IMR-90 (cell line): ENCODE data around the gene RNF217.

ENCODE experiments used
- BHLHE40 ChIP-seq: fragments of 150-350 bp; IDR thresholded peaks from 2 replicates; pipeline ENCODE4 v1.6.1; 2016; ENCODE audit warnings: mild to moderate bottlenecking, low read depth, low read length
- CEBPB ChIP-seq: IDR thresholded peaks from 2 replicates; pipeline ENCODE4 v1.6.1; 2012; ENCODE audit warnings: low read depth, low read length, improper control_type of control experiment
- CHD1 ChIP-seq: IDR thresholded peaks from 2 replicates; pipeline ENCODE4 v1.6.1; 2012; ENCODE audit warnings: low read depth, low read length, improper control_type of control experiment
- FOS ChIP-seq: fragments of 150-350 bp; IDR thresholded peaks from 2 replicates; pipeline ENCODE4 v1.6.1; 2016; ENCODE audit warnings: low read depth, low read length
- MAZ ChIP-seq: IDR thresholded peaks from 2 replicates; pipeline ENCODE4 v1.6.1; 2012; ENCODE audit warnings: low read depth, mild to moderate bottlenecking, low read length, improper control_type of control experiment, moderate library complexity, borderline replicate concordance
- MXI1 ChIP-seq: IDR thresholded peaks from 2 replicates; pipeline ENCODE4 v1.6.1; 2012; ENCODE audit warnings: low read depth, mild to moderate bottlenecking, low read length, moderate library complexity, borderline replicate concordance
- POLR2A ChIP-seq: IDR thresholded peaks from 2 replicates; pipeline ENCODE4 v1.6.1; 2012; ENCODE audit warnings: mild to moderate bottlenecking, low read depth, low read length
- RAD21 ChIP-seq: IDR thresholded peaks from 2 replicates; pipeline ENCODE4 v1.6.1; 2012; ENCODE audit warnings: low read length, improper control_type of control experiment
- RCOR1 ChIP-seq: IDR thresholded peaks from 2 replicates; pipeline ENCODE4 v1.6.1; 2012; ENCODE audit warnings: mild to moderate bottlenecking, low read length, improper control_type of control experiment; ENCODE audit not compliant: insufficient replicate concordance
- SMC3 ChIP-seq: fragments of 150-350 bp; IDR thresholded peaks from 2 replicates; pipeline ENCODE4 v1.6.1; 2016; ENCODE audit warnings: low read depth, mild to moderate bottlenecking, antibody characterized with exemption, low read length, moderate library complexity
- TF ChIP-seq, protein P1 (sequence below): conservative IDR thresholded peaks from 2 replicates; pipeline ENCODE4 v1.5.1; 2012; ENCODE audit warnings: mild to moderate bottlenecking, low read depth, low read length, improper control_type of control experiment

DNA sequence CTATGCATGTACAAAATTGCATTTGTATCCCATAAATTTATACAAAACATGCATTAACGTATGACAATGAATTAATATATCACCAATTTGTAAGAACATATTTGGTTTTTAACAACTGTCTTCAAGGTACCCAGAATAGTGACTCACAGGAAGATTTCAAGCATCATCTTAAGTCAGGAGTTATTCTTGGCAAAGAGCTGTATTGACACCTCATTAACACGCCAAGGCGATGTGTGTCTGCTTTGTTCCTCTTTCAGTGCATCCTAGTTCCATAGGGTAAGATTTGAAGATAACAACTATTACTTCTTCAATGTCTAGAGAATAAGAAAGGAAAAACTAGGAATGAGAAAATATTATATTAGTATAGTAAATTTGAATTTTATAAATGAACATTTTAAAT lies 155.6 kb downstream of the RNF217 start:
- no peak for TF ChIP-seq POLR2A
- TF ChIP-seq, protein P1, sequence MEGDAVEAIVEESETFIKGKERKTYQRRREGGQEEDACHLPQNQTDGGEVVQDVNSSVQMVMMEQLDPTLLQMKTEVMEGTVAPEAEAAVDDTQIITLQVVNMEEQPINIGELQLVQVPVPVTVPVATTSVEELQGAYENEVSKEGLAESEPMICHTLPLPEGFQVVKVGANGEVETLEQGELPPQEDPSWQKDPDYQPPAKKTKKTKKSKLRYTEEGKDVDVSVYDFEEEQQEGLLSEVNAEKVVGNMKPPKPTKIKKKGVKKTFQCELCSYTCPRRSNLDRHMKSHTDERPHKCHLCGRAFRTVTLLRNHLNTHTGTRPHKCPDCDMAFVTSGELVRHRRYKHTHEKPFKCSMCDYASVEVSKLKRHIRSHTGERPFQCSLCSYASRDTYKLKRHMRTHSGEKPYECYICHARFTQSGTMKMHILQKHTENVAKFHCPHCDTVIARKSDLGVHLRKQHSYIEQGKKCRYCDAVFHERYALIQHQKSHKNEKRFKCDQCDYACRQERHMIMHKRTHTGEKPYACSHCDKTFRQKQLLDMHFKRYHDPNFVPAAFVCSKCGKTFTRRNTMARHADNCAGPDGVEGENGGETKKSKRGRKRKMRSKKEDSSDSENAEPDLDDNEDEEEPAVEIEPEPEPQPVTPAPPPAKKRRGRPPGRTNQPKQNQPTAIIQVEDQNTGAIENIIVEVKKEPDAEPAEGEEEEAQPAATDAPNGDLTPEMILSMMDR: no peak
- no peak for TF ChIP-seq RAD21
- no peak for TF ChIP-seq RCOR1
- no peak for TF ChIP-seq BHLHE40
- no peak for TF ChIP-seq CEBPB
- TF ChIP-seq MAZ: no peak
- TF ChIP-seq SMC3: no peak
- TF ChIP-seq MXI1: no peak
- no peak for TF ChIP-seq FOS
- no peak for TF ChIP-seq CHD1
